DND-41 (cell line): ENCODE measurements around the gene DUSP6.

Source experiments
- ATAC-seq: fragments of 200-7000 bp; cut with Tn5 transposase; 3 replicates; pipeline ENCODE4 v1.9.1; 2021; ENCODE audit warnings: low read depth; ENCODE audit not compliant: insufficient read depth
- DNase-seq: peaks from one replicate; pipeline ENCODE4 v3.0.0-alpha.2; 2020
- H2AFZ ChIP-seq: 2 replicates; pipeline ENCODE4 v1.6.0; 2012; ENCODE audit warnings: low read depth, low read length
- H3K27ac ChIP-seq: 2 replicates; pipeline ENCODE4 v1.5.1; 2012; ENCODE audit warnings: low read length, inconsistent platforms
- H3K27me3 ChIP-seq: fragments of 200-600 bp; sonication (generic); 2 replicates; pipeline ENCODE4 v1.6.0; 2012; ENCODE audit warnings: low read length, mild to moderate bottlenecking, inconsistent platforms; ENCODE audit not compliant: insufficient read depth, poor library complexity
- H3K36me3 ChIP-seq: 2 replicates; pipeline ENCODE4 v1.5.1; 2012; ENCODE audit warnings: low read length, inconsistent platforms; ENCODE audit not compliant: insufficient read depth
- H3K4me1 ChIP-seq: 2 replicates; pipeline ENCODE4 v1.5.1; 2012; ENCODE audit warnings: mild to moderate bottlenecking, low read length; ENCODE audit not compliant: insufficient read depth
- H3K4me2 ChIP-seq: 2 replicates; pipeline ENCODE4 v1.6.0; 2012; ENCODE audit warnings: mild to moderate bottlenecking, moderate library complexity, low read length, inconsistent platforms; ENCODE audit not compliant: insufficient read depth
- H3K4me3 ChIP-seq, 2 experiments: fragments of 200-600 bp in 1 of 2; shearing (Covaris generic) in 1 of 2; 2 replicates each; pipeline ENCODE4 v1.5.1; 2012 to 2016; ENCODE audit warnings: inconsistent platforms in 2 of 2, low read length in 2 of 2, mild to moderate bottlenecking in 2 of 2, low read depth in 1 of 2, moderate library complexity in 1 of 2
- H3K79me2 ChIP-seq: 2 replicates; pipeline ENCODE4 v1.6.0; 2012; ENCODE audit warnings: low read length, inconsistent platforms; ENCODE audit not compliant: insufficient read depth
- H3K9ac ChIP-seq: 2 replicates; pipeline ENCODE4 v1.6.0; 2012; ENCODE audit warnings: low read depth, mild to moderate bottlenecking, inconsistent platforms, low read length, moderate library complexity
- H3K9me3 ChIP-seq: 2 replicates; pipeline ENCODE4 v1.5.1; 2012; ENCODE audit warnings: low read length, moderate library complexity, mild to moderate bottlenecking, inconsistent platforms; ENCODE audit not compliant: insufficient read depth, severe bottlenecking
- H4K20me1 ChIP-seq: 2 replicates; pipeline ENCODE4 v1.6.0; 2012; ENCODE audit warnings: low read length; ENCODE audit not compliant: insufficient read depth
- CTCF ChIP-seq: IDR thresholded peaks from 2 replicates; pipeline ENCODE4 v1.5.1; 2012; ENCODE audit warnings: borderline replicate concordance, low read length, moderate library complexity, mild to moderate bottlenecking; ENCODE audit not compliant: poor library complexity, severe bottlenecking; ENCODE audit errors: extremely low read depth
- EZH2 ChIP-seq: IDR thresholded peaks from 3 replicates; pipeline ENCODE4 v1.6.1; 2012; ENCODE audit warnings: borderline replicate concordance, low read depth, mild to moderate bottlenecking, moderate library complexity, low read length, inconsistent platforms; ENCODE audit not compliant: severe bottlenecking

DUSP6 gene

GRCh38 chr12:89326239-89327040, 25.9 kb downstream of the DUSP6 start:
- TF ChIP-seq EZH2 (no peak), CTCF (no peak)
- Histone ChIP-seq H3K79me2 (no peaks in the 10 kb centered on the region), H3K4me2 (no peak overlapping the region), H3K4me3 (no peak overlapping the region), H3K4me1 (peaks cover 24% of the 10 kb centered on the region), H3K9me3 (peaks cover 11% of the 10 kb centered on the region), H3K9ac (no peak overlapping the region), H3K27me3 (no peaks in the 10 kb centered on the region), H3K36me3 (no peaks in the 10 kb centered on the region), H2AFZ (no peak overlapping the region), H3K27ac (no peak overlapping the region), H4K20me1 (no peaks in the 10 kb centered on the region)
- ATAC-seq (no peak), DNase-seq (no peak)

GRCh38 chr12:89325495-89325894, 26.8 kb downstream of the DUSP6 start:
- Histone ChIP-seq H3K9me3 (peaks cover 1% of the 10 kb centered on the region), H3K4me3 (no peak overlapping the region), H3K4me1 (peaks cover 24% of the 10 kb centered on the region), H3K27ac (no peak overlapping the region), H3K9ac (no peak overlapping the region), H2AFZ (no peak overlapping the region), H3K36me3 (no peaks in the 10 kb centered on the region), H3K27me3 (no peaks in the 10 kb centered on the region), H3K4me2 (no peak overlapping the region), H3K79me2 (no peaks in the 10 kb centered on the region), H4K20me1 (no peaks in the 10 kb centered on the region)
- DNase-seq (no peak), ATAC-seq (no peak)
- no peak for TF ChIP-seq CTCF
- no peak for TF ChIP-seq EZH2

DNA sequence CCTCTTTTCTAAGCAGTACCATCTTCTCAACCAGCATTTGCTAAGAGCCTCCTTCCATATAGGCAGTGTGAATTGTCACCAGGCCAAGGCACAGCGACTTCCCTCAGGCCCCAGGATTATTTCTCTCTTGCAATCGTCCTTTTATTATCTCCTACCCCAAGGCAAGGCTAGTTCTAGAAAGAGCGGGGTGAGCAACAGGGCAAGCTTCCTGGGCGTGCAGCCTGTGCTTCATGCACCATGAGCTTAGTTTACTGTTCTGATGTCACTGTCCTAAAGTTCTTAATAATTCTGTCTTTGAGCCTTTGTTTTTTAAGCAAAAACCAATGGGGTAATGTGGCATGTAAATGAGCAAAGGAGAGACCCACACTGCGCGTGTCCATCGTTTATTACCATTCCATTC, 27.9 kb downstream of the DUSP6 start:
- Histone ChIP-seq H3K79me2 (no peaks in the 10 kb centered on the region), H2AFZ (no peak overlapping the region), H3K4me3 (no peak overlapping the region), H3K9me3 (no peaks in the 10 kb centered on the region), H3K9ac (no peak overlapping the region), H3K27me3 (no peaks in the 10 kb centered on the region), H3K4me1 (peaks cover 24% of the 10 kb centered on the region), H3K36me3 (no peaks in the 10 kb centered on the region), H3K27ac (no peak overlapping the region), H4K20me1 (no peaks in the 10 kb centered on the region), H3K4me2 (no peak overlapping the region)
- TF ChIP-seq EZH2 (no peak), CTCF (no peak)
- ATAC-seq: no peak
- no peak for DNase-seq
